HFF-Myc (cell line): ENCODE data around the gene ANKLE2.

Experiments
- DNase-seq: peaks from one replicate; pipeline ENCODE4 v3.0.0-alpha.2; 2011; ENCODE audit warnings: low read depth; ENCODE audit errors: extremely low read depth
- H3K4me3 ChIP-seq: replicated peaks from 2 replicates; pipeline ENCODE4 v1.5.1; 2011; ENCODE audit warnings: low read depth, mild to moderate bottlenecking, control low read depth, low read length
- CTCF ChIP-seq: IDR thresholded peaks from 2 replicates; pipeline ENCODE4 v1.5.1; 2012; ENCODE audit warnings: mild to moderate bottlenecking, low read depth, low read length, control low read depth; ENCODE audit errors: missing control alignments

ANKLE2 gene

GRCh38 chr12:132747395-132747794 is 14.2 kb downstream of the ANKLE2 start:
- no peak overlapping the region for H3K4me3 ChIP-seq
- no peak for TF ChIP-seq CTCF

GRCh38 chr12:132746613-132747012 is 15.0 kb downstream of the ANKLE2 start:
- TF ChIP-seq CTCF, result no peak
- DNase-seq, result no peak
- no peak overlapping the region for H3K4me3 ChIP-seq

More at GRCh38 chr12:132747395-132747794, 14.2 kb downstream of the ANKLE2 start:
- DNase-seq, result no peak

GRCh38 chr12:132743831-132744230 is 17.8 kb downstream of the ANKLE2 start:
- no peak for TF ChIP-seq CTCF
- no peak for DNase-seq

GRCh38 chr12:132741620-132742019 is 20.0 kb downstream of the ANKLE2 start:
- no peak overlapping the region for H3K4me3 ChIP-seq
- TF ChIP-seq CTCF, result no peak
- no peak for DNase-seq

More at GRCh38 chr12:132743831-132744230, 17.8 kb downstream of the ANKLE2 start:
- no peak overlapping the region for H3K4me3 ChIP-seq

GRCh38 chr12:132740652-132741051 is 21.0 kb downstream of the ANKLE2 start:
- no peak for TF ChIP-seq CTCF
- DNase-seq, result no peak
- no peak overlapping the region for H3K4me3 ChIP-seq

GRCh38 chr12:132740313-132740646 is 21.4 kb downstream of the ANKLE2 start:
- DNase-seq, result no peak
- TF ChIP-seq CTCF, result no peak
- H3K4me3 ChIP-seq, result no peak overlapping the region

- no peak overlapping the region for H3K4me3 ChIP-seq
- no peak for DNase-seq
- TF ChIP-seq CTCF, result no peak
Measured at GRCh38 chr12:132739600-132740312, 21.9 kb downstream of the ANKLE2 start.
